ENCODE data around the gene BLOC1S6.

- TF ChIP-seq CTCF (IDR thresholded peaks at IDR 0.05; ENCODE audit: control extremely low read depth in 1 of 3, insufficient read depth in 1 of 3, low read depth in 1 of 3, low read length in 3 of 3) (no peak), EZH2 (IDR thresholded peaks at IDR 0.05; ENCODE audit: low read depth, low read length, severe bottlenecking) (no peak), YY1 (IDR thresholded peaks at IDR 0.05; ENCODE audit: low read depth, low read length) (no peak), CHD2 (IDR thresholded peaks at IDR 0.05; ENCODE audit: low read length) (no peak)
These were observed 60.6 kb downstream of the BLOC1S6 start for GRCh38 chr15:45647828-45648227.

All from H1 (cell line).